Sigmoid colon (tissue), 7 donors: ENCODE results near the gene ZBTB8OS. TPM values are rescaled to one million over a fixed set of nuclear protein-coding genes. Genes with fewer than 3 reads are reported as not detected.

Source experiments
- DNase-seq: peaks from one replicate; pipeline ENCODE4 v3.0.0-alpha.2; 2019
- H3K27ac ChIP-seq, 4 donors: fragments of 200-600 bp; sonication (generic); one replicate each; pipeline ENCODE4 v1.5.1; 2016 to 2019; ENCODE audit warnings: mild to moderate bottlenecking in 1 of 4
- H3K27me3 ChIP-seq, 3 donors: fragments of 200-600 bp; sonication (generic); one replicate each; pipeline ENCODE4 v1.5.1; 2019; ENCODE audit warnings: mild to moderate bottlenecking in 1 of 3
- H3K36me3 ChIP-seq, 4 donors: fragments of 200-600 bp; sonication (generic); one replicate each; pipeline ENCODE4 v1.5.1; 2016 to 2019
- H3K4me1 ChIP-seq, 4 donors: fragments of 200-600 bp; sonication (generic); one replicate each; pipeline ENCODE4 v1.5.1; 2017 to 2019
- H3K4me3 ChIP-seq, 4 donors: fragments of 200-600 bp; sonication (generic); one replicate each; pipeline ENCODE4 v1.5.1; 2017 to 2019; ENCODE audit warnings: mild to moderate bottlenecking in 2 of 4, moderate library complexity in 1 of 4
- H3K9me3 ChIP-seq, 4 donors: fragments of 200-600 bp in 3 of 4; sonication (generic) in 3 of 4; one replicate each; pipeline versions ENCODE4 v1.5.1 to v1.6.1; 2013 to 2019
- EP300 ChIP-seq, 4 donors: sonication (generic); formaldehyde crosslinking; IDR thresholded peaks; one replicate each; pipeline ENCODE4 v1.6.1; 2017; ENCODE audit warnings: antibody characterized with exemption in 4 of 4
- POLR2A ChIP-seq, 2 donors: fragments of 450-650 bp; IDR thresholded peaks; one replicate each; pipeline ENCODE4 v1.6.1; 2016; ENCODE audit warnings: antibody characterized with exemption in 2 of 2, mild to moderate bottlenecking in 2 of 2, moderate library complexity in 2 of 2
- POLR2AphosphoS5 ChIP-seq, 4 donors: sonication (generic); formaldehyde crosslinking; IDR thresholded peaks; one replicate each; pipeline ENCODE4 v1.6.1; 2017; ENCODE audit warnings: antibody characterized with exemption in 4 of 4
- WGBS, 2 donors: extraction: QIAGEN DNeasy Blood & Tissue Kit; methylation state at CpG; one replicate each; pipeline ENCODE4 v1.1.7; 2013; 5-methylcytosine and 5-hydroxymethylcytosine counted together
- intact Hi-C: fragments of 100-400 bp; cut with DNase I; formaldehyde crosslinking; loops from one replicate; pipeline ENCODE4 v1.15.1; 2023
- polyA plus RNA-seq, 3 donors: library from polyadenylated mRNA; stranded (reverse); fragments of 200-250 nt; gene quantifications; one replicate each; pipeline ENCODE4 v1.2.3, GENCODE V29; 2013
- total RNA-seq, 4 donors: library from RNA; depleted of rRNA; stranded (reverse); fragments of >200 nt; gene quantifications; one replicate each; pipeline ENCODE4 v1.1.0, GENCODE V29; 2016
- TF ChIP-seq, protein P1 (sequence below), 4 experiments: fragments of 450-650 bp in 3 of 4; fragments of 200-600 bp in 1 of 4; IDR thresholded peaks; one replicate each; pipeline ENCODE4 v1.5.1; 2016 to 2019; ENCODE audit warnings: antibody characterized with exemption in 4 of 4, mild to moderate bottlenecking in 3 of 4, moderate library complexity in 2 of 4
- donor health status: healthy with polysubstance abuse.
- donor health status: Bipolar disorder and iron deficiency.
- donor health status: healthy.

ZBTB8OS gene
- total and polyA plus RNA-seq, 7 donors = 19.9 to 97.3 (median 40.3) TPM

DNA sequence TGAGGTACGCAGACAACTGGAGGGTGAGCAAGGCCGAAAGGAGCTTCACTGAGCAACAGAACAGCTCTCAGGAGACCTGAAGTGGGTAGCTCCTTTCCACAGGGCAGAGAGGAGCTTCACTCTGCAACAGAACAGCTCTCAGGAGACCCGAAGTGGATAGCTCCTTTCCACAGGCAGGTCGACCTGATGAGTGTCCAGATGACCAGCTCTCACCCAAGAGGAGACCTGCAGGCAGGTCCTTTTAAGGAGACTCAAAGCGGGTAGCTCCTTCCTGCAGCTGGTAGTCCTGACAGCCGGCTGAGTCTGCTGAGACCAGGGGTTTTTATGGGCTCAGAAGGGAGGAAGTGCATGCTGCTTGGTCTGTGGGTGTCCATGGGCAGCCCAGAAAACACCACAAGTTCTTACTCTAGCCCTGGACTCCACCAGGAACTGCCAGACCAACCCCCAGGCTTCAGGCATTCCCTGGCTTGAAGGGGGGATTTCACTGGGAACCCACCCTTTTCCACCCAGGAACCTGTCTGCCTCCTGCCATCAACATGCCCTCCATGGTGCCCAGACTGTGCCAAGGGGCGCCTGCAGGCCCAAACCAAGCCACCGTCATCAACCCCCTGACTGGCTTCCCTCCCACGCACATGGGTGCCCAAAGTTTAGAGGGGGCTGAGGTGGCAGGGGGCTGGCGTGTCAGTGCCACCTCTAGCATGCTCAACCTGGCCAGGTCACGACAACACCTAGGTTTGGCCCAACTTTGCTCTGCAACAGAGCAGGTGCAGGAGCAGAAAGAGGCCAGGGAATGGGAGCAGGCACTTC lies 43.6 kb downstream of the ZBTB8OS start:
- TF ChIP-seq, protein P1, sequence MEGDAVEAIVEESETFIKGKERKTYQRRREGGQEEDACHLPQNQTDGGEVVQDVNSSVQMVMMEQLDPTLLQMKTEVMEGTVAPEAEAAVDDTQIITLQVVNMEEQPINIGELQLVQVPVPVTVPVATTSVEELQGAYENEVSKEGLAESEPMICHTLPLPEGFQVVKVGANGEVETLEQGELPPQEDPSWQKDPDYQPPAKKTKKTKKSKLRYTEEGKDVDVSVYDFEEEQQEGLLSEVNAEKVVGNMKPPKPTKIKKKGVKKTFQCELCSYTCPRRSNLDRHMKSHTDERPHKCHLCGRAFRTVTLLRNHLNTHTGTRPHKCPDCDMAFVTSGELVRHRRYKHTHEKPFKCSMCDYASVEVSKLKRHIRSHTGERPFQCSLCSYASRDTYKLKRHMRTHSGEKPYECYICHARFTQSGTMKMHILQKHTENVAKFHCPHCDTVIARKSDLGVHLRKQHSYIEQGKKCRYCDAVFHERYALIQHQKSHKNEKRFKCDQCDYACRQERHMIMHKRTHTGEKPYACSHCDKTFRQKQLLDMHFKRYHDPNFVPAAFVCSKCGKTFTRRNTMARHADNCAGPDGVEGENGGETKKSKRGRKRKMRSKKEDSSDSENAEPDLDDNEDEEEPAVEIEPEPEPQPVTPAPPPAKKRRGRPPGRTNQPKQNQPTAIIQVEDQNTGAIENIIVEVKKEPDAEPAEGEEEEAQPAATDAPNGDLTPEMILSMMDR (IDR thresholded peaks at IDR 0.05) = no peak
- no peak for TF ChIP-seq POLR2AphosphoS5 (IDR thresholded peaks at IDR 0.05)
- no peak for TF ChIP-seq EP300 (IDR thresholded peaks at IDR 0.05)
- no peak for TF ChIP-seq POLR2A (IDR thresholded peaks at IDR 0.05)
- no peaks in the 10 kb centered on the region for H3K27me3 ChIP-seq
- H3K4me1 ChIP-seq = peaks cover 0 to 4% (median under 1%) of the 10 kb centered on the region in 4 donors
- H3K9me3 ChIP-seq = no peaks in the 10 kb centered on the region
- H3K27ac ChIP-seq = no peak overlapping the region
- WGBS, 2 donors = 91% methylated on average over 11 of the region's 11 CpGs
- no peak for DNase-seq
- H3K4me3 ChIP-seq = no peak overlapping the region
- intact Hi-C loops = no loop called here
- H3K36me3 ChIP-seq = no peaks in the 10 kb centered on the region

DNA sequence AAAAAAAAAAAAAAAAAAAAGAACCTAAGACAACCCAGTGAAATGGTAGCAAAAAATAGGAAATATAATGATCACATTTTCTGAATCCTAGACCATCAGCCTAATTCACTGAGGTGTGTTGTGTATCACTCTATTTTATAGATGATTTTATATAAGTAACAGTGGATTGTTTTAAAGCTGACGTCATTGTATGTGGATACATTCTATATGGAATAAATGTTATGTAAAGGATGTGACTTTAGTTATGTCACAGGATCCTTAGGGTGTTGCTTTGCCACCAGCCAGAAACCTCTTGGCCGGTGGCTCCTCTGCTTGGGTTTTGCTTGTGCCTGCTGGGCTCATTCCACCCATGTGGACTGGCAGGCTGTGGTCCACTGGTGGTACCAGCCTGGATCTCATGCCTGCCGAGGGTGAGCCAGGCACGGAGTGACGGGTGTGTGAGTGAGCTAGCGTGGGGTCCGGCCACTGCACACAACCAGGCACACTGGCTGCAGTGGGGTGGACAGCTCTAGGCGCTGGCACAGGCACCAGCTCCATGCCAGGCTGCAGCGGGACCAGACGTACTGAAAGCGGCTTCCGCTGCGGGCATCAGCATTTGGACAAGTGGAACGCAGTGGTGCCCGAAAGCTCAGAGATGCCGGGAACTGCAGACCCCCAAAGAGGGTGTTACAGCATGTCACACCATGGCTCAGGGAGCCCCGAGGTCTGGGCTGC lies 44.5 kb downstream of the ZBTB8OS start:
- intact Hi-C loops = no loop called here
- Histone ChIP-seq H3K27ac (no peak overlapping the region), H3K4me1 (no peaks in the 10 kb centered on the region), H3K4me3 (no peak overlapping the region), H3K9me3 (no peaks in the 10 kb centered on the region), H3K27me3 (no peaks in the 10 kb centered on the region), H3K36me3 (peaks cover 0 to 3% (median 0%) of the 10 kb centered on the region in 4 donors)
- TF ChIP-seq POLR2AphosphoS5 (IDR thresholded peaks at IDR 0.05) = no peak
- no peak for TF ChIP-seq POLR2A (IDR thresholded peaks at IDR 0.05)
- no peak for TF ChIP-seq EP300 (IDR thresholded peaks at IDR 0.05)
- TF ChIP-seq, protein P1 (IDR thresholded peaks at IDR 0.05) = no peak
- 94 to 96% methylated on average over 17 of the region's 17 CpGs for WGBS, 2 donors
- DNase-seq = no peak

DNA sequence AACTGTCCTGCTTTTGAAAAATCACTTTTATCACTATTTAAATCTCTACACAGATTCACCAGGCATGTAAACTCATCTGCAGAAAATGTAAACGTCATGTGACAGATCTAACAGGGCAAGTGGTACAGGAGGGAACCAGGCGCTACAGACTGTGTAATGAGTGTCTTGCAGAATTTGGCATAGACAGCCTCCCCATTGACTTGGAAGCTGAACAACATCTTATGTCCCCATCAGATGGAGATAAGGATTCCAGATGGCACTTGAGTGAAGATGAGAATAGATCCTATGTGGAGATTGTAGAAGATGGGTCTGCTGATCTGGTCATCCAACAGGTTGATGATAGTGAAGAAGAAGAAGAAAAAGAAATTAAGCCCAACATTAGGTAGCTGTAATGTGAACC lies 50.3 kb downstream of the ZBTB8OS start:
- H3K36me3 ChIP-seq = peaks cover 0 to 43% (median 2%) of the 10 kb centered on the region in 4 donors
- no peaks in the 10 kb centered on the region for H3K4me1 ChIP-seq
- no peak for DNase-seq
- no peaks in the 10 kb centered on the region for H3K27me3 ChIP-seq
- intact Hi-C loops = no loop called here
- WGBS, 2 donors = 87 to 89% methylated on average over 2 of the region's 2 CpGs
- no peak for TF ChIP-seq EP300 (IDR thresholded peaks at IDR 0.05)
- TF ChIP-seq, protein P1 (IDR thresholded peaks at IDR 0.05) = no peak
- no peak for TF ChIP-seq POLR2AphosphoS5 (IDR thresholded peaks at IDR 0.05)
- no peak for TF ChIP-seq POLR2A (IDR thresholded peaks at IDR 0.05)
- no peak overlapping the region for H3K4me3 ChIP-seq
- no peak overlapping the region for H3K27ac ChIP-seq
- no peaks in the 10 kb centered on the region for H3K9me3 ChIP-seq

DNA sequence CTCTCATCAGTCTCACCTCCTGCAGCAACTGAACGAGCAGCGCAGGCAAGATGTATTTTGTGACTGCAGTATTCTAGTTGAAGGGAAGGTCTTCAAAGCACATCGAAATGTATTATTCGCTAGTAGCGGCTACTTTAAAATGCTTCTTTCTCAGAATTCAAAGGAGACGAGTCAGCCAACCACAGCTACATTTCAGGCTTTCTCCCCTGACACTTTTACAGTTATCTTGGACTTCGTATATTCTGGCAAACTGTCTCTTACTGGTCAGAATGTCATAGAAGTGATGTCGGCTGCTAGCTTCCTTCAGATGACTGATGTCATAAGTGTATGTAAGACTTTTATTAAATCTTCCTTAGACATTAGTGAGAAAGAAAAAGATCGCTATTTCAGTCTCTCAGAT lies 57.4 kb downstream of the ZBTB8OS start:
- 95% methylated on average over 9 of the region's 9 CpGs for WGBS, 2 donors
- Histone ChIP-seq H3K4me3 (no peak overlapping the region), H3K36me3 (peaks cover 0 to 48% (median 8%) of the 10 kb centered on the region in 4 donors), H3K27me3 (no peaks in the 10 kb centered on the region), H3K27ac (no peak overlapping the region), H3K4me1 (no peaks in the 10 kb centered on the region), H3K9me3 (no peaks in the 10 kb centered on the region)
- DNase-seq = no peak
- intact Hi-C loops = no loop called here
- TF ChIP-seq, protein P1 (IDR thresholded peaks at IDR 0.05) = no peak
